DMS114 treated with DMSO at 0.1 percent for 48 hours (cell line): ENCODE measurements around the gene MYL6.
"Not testable (repeated sequence)": the region's sequence is repeated elsewhere in the genome, so short reads cannot be mapped to it uniquely, and the experiment has no call there.

Experiments used
- DNase-seq: peaks from one replicate; lab custom pipeline; 2025; ENCODE audit not compliant: unreplicated experiment; lab: John Stamatoyannopoulos, UW

Gene MYL6

DNA sequence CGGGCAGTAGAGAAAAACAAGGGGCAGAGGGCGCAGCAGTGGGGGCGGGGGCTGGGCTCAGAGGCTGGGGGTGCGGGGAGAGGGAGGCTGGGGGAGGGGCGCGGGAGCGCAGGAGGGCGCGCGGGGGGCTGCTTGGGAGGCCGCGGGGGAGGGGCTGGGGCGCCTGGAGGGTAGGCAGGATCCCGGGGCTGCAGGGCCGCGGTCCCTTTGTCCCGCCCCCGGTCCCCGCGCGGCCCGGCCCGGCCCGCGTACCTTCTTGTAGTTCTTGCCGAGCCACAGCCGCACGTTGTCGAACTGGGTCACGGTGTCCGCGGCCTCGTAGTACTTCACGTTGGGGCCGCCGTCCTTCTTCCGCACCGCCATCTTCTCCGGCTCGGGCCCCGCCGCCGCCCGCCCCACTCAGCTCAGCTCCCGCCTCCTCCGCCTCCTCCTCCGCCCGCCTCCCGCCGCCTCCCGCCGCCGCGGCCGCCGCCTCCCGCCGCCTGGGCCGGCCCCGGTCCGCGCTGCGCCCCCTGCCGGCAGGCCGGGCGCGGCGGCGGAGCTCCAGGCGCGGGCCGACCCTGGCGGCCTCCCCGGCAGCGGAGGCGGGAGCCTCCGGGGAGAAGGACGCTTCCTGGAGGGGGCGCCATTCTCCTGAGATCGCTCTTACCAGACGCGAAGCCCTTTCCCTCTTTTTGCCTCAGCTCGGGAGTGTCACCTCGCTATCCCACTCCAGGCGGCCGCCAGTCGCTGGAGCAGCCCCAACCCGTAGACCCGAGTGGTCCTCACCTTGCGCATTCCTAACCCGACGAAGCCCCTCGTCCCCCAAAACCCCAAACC is 31.1 kb downstream of the MYL6 start, which contains the start of gene SMARCC2:
TSS of gene SMARCC2 (minus strand) at position 385 of the 819 bp plus-strand sequence. CDS start at position 363, 22 bp downstream.
- DNase-seq = peak; percentile 66

DNA sequence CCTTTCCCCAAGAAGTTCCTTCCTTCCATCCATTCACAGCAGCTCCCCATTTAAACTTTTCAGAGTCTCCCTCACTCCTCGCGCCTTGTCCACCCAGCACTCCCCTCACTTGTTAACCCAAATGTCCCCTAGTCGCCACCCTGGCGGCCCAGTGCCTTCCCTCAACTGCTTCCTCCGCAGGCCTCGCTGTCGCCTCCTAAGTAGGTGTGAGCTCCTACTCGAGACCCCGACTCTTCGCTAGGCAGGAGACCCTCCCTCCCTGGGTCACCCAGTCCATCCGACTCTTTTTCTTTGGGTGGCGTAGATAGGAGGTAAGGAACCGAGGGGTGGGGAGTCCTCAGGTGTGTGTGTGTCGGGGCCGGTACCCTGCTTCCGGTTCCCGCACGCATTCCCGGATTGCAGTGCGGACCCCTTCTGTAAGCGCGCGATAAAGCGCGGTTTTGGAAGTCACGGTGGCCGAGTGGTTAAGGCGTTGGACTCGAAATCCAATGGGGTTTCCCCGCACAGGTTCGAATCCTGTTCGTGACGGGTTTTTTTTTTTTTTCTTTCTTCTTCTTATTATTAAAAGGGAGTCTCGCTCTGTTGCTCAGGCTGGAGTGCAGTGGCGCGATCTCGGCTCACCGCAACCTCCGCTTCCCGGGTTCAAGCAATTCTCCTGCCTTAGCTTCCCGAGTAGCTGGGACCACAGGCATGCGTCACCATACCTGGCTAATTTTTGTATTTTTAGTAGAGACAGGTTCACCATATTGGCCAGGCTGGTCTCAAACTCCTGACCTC is 31.9 kb downstream of the MYL6 start:
- peak; percentile 83 for DNase-seq

DNA sequence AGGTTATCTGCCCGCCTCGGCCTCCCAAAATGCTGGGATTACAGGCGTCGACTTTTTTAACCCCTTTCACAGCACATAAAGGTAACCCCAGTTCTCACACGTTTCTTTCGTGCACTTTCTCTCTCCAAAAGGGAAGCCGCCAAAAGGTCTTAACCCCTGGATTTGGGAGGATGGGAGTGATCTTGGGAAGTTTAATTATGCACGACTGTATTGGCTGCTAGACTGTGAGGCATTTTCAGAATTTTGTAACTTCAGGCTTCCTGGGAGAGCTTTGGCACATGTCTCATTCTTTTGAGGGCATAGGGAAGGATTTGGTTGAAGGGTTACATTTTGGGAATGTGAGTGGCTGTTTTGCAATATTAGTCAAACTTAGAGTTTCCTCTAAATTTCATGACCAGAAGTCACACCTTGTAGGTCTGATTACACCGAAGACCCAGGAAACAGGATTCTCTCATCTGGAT is 32.6 kb downstream of the MYL6 start:
- DNase-seq = no peak

DNA sequence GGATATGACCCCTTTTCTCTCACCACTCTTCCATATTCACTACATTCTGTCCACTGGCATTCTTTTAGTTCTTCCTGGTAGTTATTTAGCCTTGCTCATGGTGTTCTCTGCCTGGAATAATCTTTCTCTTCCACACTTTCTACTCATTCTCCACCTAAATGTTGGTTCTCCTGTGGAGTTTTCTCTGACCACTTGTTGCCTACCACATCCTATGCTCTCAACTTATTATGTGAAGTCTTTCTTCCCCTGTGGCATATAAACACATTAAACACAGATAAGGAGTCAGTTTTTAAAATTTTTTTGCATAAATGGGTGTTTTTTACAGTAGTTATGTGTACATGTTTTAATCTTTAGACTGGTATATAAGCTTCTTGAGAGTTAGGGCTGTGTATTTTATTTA is 34.4 kb downstream of the MYL6 start:
- DNase-seq = no peak

DNA sequence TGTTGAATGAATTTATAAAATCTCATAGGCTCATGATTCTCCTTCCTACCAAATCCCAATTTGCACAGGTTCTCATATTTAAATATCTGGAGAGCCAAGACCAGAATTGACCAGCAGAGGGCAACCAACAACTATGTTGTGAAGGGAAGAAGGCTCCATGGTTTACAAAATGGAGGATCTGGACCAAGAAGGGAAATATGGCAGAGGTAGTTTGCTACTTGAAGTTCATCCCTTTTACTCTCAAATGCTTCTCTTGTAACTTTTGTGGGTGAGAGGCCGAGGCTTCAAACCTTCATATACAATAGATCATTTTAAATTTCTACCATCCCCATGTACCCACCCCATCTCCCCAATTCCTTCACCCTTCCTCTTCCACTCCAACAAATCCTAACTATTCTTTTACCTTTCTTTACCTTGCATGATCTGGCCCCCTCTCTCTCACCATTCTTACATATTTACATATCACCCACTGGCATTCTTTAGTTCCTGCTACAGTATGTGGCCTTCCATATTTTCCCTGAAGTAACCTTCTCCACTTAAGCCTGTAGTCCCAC is 34.9 kb downstream of the MYL6 start:
- peak; percentile 86 for DNase-seq

DNA sequence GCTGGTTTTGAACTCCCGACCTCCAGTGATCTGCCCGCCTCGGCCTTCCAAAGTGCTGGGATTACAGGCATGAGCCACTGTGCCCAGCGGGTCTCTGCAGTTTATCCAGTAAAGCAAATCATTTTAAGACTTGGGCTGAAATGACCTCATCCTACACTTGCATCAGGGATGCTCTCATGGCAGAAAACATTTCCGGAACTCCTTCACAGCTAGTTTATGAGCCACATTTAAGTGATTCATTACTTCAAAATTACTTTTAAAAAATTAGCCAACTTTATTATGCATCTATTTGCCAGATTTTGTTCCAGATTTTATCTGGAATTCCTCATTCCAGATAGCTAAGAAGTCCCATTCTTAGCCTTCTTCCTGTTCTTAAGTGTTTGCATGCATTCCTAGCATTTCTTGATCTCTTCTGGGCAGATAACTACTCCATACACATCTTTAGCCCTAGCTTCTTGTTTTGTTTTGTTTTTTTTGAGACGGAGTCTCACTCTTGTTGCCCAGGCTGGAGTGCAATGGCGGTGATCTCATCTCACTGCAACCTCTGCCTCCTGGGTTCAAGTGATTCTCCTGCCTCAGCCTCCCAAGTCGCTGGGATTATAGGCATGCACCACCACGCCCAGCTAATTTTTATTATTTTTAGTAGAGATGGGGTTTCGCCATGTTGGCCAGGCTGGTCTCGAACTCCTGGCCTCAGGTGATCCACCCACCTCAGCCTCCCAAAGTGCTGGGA is 38.8 kb downstream of the MYL6 start:
- not testable (repeated sequence) for DNase-seq

DNA sequence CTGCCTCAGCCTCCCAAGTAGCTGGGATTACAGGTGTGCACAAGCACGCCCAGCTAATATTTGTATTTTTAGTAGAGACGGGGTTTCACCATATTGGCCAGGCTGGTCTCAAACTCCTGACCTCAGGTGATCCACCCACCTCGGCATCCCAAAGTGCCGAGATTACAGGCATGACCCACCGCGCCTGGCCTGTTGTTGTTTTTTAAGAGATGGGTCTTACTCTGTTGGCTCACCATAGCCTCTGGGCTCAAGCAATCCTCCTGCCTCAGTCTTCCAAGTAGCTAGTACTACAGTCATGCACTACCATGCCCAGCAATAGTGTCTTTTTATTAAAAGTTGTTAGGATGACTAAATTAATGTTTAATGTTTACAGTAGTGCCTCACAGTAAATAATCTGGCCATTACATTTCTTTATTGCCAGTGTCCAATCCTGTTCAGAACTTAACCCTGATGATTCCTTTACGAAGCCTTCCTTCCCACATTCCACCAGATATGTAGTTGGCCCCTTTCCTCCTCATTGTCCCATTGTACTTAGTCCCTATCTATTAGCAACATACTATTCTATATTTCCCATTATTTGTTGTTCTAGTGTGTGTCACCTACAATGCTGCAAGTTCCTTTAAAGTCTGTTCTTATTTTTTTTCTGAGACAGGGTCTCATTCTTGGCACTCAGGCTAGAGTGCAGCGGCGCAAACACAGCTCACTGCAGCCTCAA is 39.9 kb downstream of the MYL6 start:
- DNase-seq = no peak

DNA sequence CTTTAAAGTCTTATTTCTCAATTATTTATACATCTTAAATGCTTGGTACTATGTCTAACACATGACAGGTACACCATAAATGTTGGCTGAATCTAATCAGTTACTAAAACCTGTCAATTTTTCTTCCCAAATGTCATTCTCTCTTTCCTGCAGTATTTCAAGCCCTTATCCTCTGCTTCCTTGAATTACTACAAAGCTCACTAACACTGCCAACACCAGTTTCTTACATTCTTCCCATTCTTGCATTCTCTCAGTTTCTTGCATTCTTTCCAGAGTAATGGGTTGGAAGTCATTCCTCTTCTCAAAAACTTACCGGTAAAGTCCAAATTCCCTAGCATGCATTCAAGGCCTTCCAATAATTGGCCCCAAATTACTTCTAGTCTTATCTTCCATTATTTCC is 40.7 kb downstream of the MYL6 start:
- no peak for DNase-seq

DNA sequence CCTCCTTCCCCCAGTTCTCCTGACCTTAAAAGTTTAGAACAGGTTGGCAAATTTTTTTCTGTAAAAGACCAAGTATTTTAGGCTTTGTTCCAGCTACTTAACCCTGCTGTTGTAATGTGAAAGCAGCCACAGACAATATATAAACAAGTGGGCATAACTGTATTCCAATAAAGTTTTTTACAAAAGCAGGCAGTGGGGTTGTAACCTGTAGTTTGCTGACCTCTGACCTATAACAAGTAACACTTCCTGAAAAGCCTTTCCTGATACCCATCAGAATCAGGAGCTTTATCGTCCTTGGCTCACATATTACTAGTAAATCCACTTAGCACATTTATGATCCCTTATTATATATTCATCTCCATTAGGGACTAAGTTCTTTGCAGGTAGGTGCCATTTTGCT is 44.2 kb downstream of the MYL6 start:
- DNase-seq = no peak

DNA sequence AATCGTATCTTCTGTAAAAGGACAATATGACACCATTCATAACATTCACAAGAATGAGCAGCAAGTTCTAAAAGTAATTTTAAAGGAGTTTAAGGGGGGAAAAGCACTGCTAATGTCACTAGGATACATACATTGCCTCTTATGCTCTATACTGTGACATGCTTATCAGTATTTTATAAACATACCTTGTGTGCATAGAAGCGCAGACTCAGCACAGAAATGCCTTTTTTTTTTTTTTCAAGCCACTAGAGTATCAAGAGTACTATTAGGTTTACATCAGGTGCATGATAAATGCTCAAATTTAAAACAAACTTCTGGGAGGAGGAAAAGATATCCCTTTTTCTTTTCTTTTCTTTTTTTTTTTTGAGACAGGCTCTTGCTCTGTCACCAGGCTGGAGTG is 44.7 kb downstream of the MYL6 start:
- no peak for DNase-seq

DNA sequence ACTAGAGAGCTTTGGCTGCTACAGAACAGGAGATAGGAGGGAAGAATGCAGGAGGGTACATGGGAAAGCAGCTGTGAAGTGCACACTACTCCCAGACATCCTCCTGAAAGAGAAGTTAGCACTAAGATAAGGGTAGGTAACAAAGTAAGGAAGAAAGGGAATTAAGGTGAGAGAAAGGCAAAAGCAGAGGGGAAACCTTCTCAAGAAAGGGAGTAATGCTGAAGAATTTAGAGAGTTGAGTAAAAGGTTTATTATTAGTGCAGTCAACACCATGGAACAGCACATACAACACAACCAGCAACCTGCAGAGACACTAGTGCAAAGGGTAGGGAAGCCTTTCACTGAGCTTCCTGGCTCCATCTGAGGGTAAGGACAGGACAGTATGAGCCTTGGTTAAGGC is 46.1 kb downstream of the MYL6 start:
- no peak for DNase-seq

DNA sequence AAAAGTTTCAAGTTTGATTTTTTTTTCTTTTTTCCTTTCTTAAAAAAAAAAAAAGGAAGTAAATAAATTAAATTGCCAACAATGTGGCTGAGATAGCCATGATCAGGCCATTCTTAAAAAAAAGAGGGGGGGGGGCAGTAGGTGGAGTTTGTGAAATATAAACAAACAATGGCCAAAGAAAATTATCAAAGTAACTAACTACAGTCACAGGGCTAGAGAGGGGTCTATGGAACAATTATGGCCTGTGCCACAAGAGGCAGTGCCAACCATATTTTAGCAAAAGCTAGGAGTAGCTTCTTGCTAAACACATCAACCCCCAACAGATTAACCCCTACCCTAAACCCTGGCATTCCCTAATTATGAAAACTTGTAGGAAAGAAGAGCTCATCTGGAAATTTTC is 47.3 kb downstream of the MYL6 start:
- DNase-seq = peak; percentile 21

DNA sequence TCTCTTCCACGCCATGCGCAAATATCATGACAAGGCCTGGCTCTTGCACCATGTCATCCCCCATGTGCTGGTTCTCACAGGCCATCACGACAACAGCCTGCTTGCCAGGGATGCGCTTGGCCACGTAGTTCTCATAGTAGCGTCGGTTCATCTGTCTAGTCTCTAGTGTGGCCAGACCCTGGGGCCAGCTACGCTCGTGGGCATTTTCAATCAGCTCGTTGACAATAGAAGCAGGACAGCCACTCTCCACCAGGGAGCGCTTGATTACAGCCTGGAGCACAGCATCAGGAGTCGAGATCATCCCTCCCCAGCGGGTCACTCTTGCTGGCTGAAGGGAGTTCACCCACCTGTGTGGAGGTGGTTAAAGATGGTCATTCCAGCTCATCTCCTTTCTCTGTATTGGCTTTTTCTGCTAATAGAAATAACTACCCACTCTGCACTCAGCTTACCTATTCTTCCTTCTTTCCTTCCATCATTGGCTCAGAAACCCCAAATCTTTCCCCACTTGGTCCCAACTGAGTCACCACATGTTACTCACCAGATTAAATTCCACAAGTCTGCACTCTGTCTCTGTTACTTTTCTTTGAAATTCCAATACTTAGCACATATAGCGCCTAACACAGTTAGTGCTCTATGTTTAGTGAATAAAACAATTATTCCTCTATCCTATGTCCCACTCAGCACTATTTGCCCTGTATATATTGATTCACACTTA is 48.5 kb downstream of the MYL6 start:
- peak; percentile 31 for DNase-seq

DNA sequence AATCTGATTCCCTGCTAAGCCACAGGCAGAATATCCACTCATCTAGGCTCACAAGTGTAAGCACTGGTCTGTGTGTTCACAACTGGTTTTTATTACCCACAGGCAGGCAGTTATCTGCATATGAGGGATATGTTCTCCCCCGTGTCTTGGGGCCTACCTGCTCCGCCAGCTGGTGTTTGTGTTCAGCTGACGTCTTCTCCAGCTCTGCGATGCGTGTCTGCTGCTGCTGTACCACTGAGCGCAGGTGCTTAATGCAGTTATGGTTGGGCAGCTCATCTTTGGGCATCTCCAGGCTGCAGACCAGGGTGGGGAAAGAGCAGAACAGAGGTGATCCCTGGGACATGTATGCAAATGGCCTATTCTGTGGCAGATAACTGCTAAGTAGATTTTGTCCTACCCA is 49.8 kb downstream of the MYL6 start:
- no peak for DNase-seq
